ENCODE results near the gene SGO2.
"Not testable (repeated sequence)": the region's sequence is repeated elsewhere in the genome, so short reads cannot be mapped to it uniquely, and the experiment has no call there.

The SGO2 gene

DNA sequence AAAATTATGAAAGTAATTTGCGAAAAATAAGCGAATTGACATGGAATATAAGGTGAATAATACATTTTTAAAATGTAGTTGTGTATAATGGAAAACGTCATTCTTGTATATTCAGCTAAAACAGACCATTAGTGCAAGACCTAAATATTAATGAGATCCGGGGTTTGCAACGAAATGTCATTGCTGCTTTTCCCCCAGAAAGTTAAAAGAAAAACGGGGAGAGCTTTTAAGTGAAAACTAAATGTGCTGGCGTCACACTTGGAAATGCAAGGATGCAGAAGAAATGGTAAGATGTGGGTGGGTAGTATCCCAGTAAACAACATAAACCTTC lies 491 bp upstream of the SGO2 start:
- no peak for DNase-seq

DNA sequence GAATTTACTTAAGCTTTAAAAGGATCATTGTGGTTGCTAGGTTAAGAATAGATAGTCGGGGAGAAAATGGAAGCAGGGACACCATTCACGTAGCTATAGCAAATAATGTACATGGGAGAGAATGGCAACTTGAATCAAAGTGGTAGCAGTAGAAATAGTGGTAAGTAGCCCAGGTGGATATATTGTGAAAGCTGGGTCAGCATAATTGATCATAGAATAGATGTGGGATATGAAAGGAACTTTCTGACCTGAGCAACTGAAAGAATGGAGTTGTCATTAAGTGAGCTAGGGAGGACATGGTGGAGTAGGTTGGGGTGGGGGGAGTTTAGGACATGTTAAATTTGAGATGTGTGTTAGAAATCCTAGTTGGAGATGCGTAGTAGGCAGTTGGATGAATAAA lies 2.2 kb downstream of the SGO2 start:
- no peak for DNase-seq

DNA sequence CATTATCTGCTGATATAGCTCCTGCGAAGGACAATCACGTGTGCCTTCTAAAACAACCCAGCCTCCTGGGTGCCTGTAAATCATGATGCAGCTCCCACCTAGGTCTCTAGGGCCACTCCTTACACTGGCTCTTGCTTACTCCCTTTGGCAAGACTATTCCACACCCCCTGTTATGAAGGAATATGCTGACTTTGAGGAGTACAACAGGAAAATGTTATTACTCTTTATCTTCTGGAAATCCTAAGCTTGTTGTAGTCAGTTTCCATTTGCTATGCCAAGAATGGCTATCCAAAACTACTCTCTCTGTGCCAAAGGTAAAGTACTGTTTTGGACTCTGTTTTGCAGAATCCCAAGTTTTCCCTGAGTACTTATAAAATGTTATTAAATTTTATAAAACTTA lies 7.7 kb downstream of the SGO2 start:
- no peak for DNase-seq

DNA sequence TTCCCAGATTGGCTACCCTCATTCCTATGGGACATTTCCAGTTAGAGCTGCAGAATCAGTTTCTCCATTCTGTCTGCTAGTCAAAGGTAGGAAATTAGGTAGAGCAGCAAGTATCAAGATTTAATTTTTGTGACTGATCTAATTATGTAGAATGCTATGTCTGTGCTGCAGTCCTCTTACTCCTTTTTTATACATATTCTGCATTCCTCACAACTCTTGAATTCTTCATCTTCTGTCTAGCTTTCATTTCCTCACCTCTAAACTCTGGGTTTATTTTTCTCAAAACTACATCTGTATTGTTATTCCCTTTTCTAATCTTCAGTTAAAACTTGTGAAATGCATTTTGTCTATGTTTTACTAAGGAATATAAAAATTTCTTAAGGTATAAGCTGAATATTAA lies 8.6 kb downstream of the SGO2 start:
- no peak for DNase-seq

DNA sequence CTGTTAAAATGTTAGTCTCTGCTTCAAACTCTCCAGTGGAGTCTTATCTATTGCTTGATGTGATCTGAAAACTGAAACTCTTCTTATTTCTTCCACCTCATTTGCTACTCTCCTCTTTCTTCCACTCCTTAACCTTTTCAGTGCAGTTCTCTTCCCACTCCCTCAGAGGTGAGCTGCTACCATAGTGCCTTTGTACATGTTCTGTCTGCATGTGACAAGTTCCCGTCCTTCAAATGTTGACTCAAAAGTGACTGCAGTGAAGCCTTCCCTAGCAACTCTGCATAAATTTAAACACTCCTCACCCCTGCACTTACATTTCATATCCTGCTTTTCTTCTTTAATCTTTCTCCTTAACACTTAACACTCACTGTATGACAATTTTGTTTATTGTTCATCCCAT lies 12.1 kb downstream of the SGO2 start:
- no peak for DNase-seq

DNA sequence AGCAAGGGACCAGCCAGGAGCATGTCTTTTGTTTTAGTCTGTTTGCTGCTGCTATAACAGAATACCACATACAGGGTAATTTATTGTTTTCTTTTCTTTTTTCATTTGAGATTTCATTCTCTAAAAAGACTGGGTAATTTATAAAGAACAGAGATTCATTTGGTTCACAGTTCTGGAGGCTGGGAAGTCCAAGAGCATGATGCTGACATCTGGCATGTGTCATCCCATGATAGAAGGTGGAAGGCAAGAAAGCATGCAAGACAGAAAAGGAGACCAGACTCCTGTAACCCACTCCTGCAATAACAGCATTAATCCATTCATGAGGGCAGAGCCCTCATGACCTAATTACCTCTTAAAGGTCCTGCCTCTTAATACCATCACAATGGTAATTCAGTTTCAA lies 14.8 kb downstream of the SGO2 start:
- DNase-seq = no peak

DNA sequence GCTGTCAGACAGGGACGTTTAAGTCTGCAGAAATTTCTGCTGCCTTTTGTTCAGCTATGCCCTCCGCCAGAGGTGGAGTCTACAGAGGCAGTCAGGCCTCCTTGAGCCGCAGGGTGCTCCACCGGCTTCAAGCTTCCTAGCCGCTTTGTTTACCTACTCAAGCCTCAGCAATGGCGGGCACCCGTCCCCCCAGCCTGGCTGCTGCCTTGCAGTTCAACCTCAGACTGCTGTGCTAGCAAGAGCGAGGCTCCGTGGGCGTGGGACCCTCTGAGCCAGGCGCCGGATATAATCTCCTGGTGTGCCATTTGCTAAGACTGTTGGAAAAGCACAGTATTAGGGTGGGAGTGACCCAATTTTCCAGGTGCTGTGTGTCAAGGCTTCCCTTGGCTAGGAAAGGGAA lies 40.6 kb downstream of the SGO2 start:
- not testable (repeated sequence) for DNase-seq

DNA sequence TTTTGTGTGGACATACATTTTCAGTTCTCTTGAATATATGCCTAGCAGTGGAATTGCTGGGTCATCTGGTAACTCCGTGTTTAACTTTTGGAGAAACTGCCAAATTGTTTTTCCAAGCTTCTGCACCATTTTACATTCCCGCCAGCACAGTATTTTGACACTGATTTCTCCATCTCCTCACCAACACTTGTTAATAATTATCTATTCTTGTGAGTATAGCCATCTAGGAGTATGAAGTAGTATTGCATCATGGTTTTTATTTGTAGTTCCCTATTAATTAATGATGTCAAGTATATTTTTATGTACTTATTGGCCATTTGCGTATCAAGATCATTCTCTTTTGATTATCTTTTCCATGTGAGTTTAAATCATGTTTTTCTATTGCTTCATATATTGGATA lies 41.9 kb downstream of the SGO2 start:
- no peak for DNase-seq

DNA sequence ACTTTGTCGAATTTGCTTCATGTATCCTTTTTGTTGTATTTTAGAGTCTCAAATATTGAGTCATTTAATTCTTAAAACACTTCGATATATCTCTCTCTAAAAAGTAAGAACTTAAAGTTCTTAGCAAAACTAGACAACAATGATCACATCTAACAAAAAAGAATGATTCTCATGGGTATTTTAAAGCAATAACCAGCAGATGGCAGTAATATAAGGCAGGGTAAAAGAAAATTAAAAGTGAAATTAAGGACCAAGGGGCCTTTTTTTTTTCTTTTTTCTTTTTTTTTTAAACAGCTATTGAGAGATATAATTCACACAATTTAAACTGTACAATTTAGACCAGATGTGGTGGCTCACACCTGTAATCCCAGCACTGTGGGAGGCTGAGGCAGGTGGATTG lies 50.0 kb downstream of the SGO2 start:
- DNase-seq = no peak

DNA sequence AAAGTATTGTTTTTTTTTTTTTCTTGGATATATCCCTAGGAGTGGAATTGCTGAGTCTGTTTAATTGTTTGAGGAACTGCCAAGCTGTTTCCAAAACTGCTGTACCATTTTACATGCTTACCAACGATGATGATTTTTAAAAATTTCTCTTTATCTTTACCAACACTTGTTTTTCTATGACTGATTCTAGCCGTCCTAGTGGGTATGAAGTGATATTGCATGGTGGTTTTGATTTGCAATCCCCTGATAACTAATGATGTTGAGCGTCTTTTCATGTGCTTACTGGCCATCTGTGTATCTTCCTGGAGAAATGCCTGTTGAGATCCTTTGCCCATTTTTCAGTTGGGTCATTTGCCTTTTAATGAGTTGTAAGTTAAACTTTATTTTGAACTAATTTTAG lies 51.0 kb downstream of the SGO2 start:
- no peak for DNase-seq

DNA sequence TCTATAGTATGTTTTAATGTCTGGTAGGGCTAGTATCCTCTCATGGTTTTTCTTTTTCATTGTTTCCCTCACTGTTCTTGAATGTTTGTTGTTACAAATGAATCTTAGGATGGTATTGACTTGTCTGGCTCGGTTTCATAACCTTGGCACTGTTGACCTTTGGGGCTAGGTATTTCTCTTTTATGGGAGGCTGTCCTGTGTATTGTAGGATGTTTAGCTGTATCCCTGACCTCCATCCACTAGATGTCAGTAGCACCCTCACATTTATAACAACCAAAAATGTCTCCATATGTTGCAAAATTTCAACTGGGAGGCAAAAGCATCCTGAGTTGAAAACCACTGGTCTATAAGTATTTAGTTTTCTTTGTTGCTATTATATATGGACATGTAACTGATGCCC lies 52.8 kb downstream of the SGO2 start:
- DNase-seq = no peak

DNA sequence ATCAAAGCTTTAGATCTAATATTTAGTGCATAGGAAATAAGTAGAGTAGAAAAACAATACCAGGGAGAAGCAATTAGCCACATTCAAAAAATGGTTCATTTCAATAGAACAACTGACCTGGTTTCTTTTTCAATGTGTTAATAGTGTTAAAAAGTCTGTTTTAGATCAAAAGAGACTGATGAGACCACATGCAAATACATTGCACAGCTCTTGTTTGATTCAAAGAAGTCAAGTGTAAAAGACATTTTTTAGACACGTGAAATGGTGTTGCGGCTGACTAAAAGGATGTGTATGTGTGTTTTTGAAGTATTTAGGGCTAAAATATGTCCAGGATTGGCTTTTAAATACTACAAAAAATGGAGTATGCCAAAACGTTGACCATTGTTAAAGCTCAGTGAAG lies 58.6 kb downstream of the SGO2 start:
- DNase-seq = no peak

DNA sequence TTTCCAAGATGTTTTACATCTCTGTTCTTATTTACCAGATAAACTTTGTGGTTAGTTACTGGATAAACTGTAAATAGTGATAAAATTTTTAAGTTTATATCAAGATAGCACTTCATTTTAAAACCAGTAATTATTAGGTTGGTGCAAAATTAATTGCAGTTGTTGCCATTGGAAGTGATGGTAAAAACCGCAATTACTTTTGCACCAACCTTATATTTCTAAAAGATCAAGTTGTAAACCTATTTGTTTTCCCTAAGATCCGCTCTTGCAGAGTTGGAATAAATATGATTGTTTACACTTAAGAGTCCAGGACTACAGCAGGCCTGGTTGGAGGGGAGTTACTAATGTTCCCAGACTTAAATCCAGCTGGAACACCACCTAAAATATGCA lies 59.3 kb downstream of the SGO2 start:
- no peak for DNase-seq

DNA sequence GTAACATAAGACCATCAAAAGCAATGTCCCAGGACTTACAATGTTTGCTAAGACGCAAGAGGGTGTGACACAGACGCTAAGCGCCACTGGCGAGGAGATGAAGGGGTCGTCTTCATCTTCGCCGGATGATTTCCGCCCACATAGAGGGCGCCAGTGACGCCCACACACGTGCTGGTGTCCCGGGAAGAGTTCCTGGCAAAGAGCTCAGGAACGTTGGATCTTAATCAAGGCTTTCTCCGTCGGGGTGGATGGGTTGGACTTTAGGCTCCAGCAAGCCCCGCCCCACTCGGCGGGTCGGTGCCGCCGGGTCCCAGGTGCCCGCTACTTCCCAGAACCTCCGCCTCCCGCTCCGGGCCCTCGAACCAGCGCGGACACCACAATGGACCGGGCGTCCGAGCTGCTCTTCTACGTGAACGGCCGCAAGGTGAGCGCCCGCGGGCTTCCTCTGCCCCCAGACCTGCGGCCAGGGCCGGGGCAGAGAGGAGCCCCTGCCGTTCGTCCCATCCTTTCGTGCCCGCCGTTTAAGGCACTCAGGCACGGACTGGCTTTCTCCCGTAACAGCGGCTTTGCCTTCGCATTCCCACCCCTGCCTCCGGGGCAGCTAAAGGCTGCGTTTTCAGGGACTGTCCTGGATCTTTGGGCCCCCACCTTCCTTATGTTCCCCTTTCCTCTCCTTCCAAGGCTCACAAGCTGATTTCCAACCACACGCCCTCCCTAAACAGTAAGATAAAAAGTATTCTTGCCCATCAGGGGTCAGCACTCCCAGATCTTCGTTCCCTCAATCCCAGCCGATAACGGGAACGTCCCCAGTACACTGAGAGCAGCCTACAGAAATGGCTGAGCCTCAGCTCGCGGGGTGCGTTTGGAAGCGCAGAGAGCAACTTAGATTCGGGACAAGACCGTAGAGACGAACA lies 60.0 kb downstream of the SGO2 start, which contains the start of gene AOX1:
Gene AOX1, plus strand, starts transcription at position 285 of the 914 bp plus-strand sequence. Its CDS starts 95 bp downstream, at position 380.
- no peak for DNase-seq

DNA sequence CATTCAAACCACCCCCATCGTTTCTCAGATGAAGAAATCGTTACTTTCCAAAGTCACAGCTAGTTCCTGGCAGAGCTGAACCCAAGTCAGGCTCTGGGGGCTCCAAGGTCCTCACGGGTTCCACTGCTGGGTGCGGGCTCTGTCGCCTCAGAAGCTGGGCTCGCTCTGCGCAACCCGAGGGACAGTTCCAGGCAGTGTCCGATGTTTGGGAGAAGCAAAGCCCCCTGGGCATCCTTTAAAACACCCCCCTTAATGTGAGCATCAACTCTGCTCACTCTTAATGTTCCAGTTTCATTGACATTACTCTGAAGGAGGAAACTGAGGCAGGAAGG lies 60.6 kb downstream of the SGO2 start:
- DNase-seq = no peak

DNA sequence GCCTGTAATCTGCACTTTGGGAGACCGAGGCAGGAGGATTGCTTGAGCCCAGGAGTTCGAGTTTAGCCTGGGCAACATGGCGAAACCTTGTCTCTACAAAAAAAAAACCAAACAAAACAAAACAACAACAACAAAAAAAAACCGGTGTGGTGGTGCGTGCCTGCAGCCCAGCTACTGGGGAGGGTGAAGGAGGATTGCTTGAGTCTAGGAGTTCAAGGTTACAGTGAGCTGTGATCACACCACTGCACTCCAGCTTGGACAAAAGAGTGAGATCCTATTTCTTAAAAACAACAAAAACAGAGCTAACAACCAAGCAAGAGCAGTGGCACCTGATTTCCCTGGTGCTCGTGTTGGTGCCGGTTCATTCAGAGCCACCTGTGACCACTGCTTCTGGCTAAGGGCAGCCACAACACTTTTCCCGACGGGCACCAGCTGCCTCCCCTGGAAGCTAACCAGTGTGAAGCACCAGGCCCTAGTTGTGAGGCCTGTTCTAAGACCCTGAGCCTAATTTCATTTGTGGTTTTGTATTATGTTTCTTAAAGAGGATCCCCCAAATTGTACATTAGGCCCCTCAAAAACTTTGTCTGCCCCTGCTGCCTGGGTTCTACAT lies 61.1 kb downstream of the SGO2 start:
- no peak for DNase-seq

DNA sequence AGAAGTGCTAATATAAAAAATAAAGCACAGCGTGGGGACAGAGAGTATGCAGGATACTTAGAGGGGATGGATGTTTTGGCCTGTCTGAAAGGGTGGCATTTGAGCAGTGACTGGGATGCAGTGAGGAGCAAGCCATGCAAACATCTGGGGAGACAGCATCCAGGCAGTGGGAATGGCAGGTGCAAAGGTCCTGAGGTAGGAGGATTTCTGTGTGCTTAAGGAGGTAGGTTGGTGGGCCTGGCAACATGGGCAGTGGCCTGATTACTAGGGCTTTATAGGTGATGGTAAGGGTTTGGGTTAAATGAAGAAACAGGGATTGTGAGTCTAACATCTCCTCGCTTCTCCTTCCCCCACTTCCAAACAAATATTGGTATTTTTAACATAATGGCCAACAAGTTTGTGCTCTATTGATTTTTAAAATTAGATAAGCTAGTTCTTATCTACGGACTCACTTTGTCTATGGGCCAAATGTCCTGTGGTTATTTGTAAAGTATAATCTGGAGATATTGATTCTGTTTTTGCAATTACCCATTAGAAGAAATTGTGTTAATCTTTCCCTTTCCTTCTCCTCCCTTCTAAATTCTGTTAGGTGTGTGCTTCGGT lies 62.2 kb downstream of the SGO2 start:
- no peak for DNase-seq

DNA sequence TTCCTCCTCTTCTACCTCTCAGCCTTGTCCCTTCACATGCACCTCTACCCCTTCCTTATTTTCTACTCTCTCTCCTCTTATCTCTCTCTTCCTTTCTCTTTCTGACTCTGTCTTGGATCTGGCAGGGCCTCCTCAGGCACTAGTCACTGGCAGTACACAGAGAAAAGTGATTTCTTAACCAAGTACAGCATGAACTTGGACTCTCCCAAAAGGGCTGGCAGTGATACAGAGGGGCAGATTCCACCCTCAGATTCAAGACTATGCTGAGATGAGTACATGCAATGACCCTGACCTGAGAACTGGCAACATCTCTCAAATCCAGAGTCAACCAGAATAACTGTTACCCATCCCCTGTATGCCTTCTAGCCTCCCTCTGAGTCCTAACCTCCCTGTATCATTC lies 64.1 kb downstream of the SGO2 start:
- DNase-seq = no peak

DNA sequence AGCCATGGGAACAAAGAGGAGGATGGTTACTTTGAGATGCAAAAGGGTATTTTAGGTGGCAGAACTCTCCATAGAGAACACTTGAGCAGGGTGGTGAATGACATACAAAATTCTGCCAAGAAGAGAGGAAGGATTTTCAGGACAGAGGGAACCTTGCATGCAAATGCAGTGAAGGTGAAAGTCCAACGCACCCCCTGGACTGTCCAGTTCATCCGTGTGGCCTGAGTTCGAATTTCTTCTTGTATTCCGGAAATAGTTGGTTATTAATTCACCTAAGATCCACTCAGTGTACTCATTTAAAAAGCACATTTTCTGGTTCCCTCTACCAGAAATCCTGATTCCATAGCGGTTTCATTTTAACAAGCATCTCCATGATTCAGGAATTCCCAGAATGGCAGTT lies 65.3 kb downstream of the SGO2 start:
- DNase-seq = no peak

DNA sequence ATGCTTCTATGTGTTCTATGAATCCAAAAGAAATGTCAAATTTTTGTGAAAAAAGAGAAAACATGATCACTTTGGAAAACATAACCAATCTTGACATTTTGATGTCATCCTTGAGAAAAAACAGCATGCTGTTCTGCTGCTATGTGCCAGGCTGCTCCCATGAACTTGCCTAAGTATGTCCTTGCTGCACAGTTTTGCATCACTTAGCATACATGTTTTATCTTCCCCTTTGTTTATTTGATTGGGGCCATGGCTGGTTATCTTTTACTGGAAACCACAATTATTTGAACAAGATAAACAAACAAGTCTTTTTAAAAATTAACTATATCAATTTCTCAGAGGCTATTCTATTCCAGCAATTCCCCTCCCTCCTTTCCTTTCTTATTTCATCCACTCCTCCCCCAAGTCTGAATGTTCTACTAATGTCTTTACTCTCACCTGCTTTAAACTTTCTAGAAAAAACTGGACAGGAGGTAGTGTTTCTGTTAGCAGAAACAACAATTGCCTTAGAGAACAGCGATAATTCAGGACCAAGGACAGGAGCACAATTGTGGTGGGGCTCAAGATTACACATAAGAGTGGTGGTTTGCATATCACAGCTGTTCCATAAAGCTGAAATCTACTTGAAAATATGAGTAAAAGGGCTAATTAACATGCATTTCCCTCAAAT lies 66.5 kb downstream of the SGO2 start:
- DNase-seq = no peak

DNA sequence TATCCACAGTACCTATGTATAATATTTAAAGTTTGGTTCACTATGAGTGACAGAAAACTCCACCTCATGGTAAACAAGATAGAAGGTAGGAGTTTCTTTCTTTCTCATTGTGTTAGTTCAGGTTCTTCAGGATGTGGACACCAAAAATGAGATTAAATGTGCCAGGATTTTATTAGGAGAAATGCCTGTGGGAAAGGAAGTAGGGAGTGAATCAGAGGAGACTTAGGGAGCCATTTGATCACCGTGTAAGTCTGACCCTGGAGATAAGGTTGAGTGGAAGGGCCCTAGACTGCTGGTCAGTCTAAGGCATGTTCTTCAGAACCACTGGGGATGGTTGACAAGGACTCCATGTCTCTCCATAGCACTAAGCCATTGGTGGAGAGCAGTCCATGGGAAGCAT lies 67.9 kb downstream of the SGO2 start:
- DNase-seq = no peak

DNA sequence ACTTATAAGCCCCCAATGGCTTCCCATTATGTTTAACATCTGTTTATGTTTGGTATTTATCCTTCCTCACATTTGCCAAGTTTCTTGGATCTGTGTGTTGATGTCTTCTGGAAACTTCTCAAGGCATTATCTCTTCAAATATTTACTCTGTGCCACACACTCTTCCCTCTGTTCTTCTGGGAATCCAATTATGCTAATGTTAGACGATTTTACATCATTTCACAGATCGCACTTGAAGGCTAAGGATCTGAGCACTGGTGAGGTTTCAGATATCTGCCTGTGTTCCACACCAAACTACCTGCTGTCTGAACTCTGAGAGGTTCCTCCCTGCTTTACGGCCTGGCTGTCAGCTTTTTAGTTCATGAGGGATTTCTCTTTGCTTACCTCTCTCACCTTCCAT lies 69.9 kb downstream of the SGO2 start:
- no peak for DNase-seq

DNA sequence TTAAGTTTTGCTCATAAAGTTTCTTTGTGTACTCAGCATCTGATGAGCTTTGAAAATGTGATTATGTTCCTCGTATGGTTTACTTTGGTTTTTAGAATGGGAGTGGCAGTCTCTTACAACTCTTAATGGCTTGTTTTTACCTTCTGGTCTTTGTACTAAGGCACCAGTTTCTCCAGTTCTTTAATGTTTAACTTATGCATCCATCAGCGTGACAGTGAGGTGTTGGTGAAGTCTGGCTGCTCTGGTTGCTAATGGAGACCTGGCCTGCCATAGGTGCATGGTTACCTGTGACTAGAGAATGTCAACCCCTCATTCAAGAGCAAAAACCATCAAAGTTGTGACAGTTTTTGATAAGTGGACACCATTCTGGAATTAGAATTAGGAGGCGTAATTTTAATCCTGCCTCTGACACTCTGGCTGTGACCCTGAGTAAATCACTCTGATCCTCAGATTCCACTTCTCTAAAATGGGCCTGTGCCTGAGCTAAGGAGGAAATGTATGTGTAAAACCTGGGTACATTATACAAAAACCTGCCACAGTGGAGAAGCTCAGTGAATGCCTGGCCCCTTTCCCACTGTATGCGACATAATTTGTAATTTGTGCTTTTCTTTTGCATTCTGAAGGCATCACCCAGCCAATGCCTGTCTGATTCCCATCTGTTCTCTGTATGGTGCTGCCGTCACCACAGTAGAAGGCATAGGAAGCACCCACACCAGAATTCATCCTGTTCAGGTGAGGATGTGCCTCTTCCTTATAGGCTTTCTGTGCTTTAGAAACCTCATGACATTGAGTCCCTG lies 71.0 kb downstream of the SGO2 start:
- DNase-seq = no peak
